ENCODE data around the gene C2CD2. TPM values are rescaled to one million over a fixed set of nuclear protein-coding genes. Genes with fewer than 3 reads are reported as not detected.

The C2CD2 gene
- total RNA-seq, 2 experiments from 2014 or later = 8.2 to 8.8 TPM

GRCh38 chr21:41962425-41962966 lies 8.7 kb upstream of the C2CD2 start:
- DNase-seq = no peak
- Mint-ChIP-seq H3K36me3 (ENCODE audit: low read depth) (no peaks in the 10 kb centered on the region), H3K27ac (no peak overlapping the region), H3K9me3 (no peaks in the 10 kb centered on the region), H3K4me3 (no peak overlapping the region), H3K27me3 (peaks cover 10% of the 10 kb centered on the region), H3K4me1 (ENCODE audit: low read depth) (no peaks in the 10 kb centered on the region)
- Histone ChIP-seq H3K9me3 (ENCODE audit: control insufficient read depth in 1 of 2, insufficient read depth in 1 of 2, low read length in 2 of 2) (no peaks in the 10 kb centered on the region), H3K27me3 (ENCODE audit: control insufficient read depth in 1 of 2, insufficient read depth in 2 of 2, low read length in 2 of 2) (peaks cover 2 to 11% of the 10 kb centered on the region in 2 experiments), H3K27ac (ENCODE audit: low read depth in 1 of 2, low read length in 2 of 2) (no peak overlapping the region), H3K36me3 (ENCODE audit: insufficient read depth, low read length) (no peaks in the 10 kb centered on the region), H3K4me3 (ENCODE audit: low read length) (no peak overlapping the region), H3K4me1 (ENCODE audit: insufficient read depth, low read length) (peaks cover 4% of the 10 kb centered on the region)
- no peak for TF ChIP-seq CTCF (IDR thresholded peaks at IDR 0.05)
- POLR2A ChIA-PET = no interaction called here
- no peak for ATAC-seq (ENCODE audit: poor library complexity)
- intact Hi-C loops (cut with DNase I, micrococcal nuclease) = no loop called here
- CTCF ChIA-PET = no interaction called here

GRCh38 chr21:41961753-41962152 lies 7.9 kb upstream of the C2CD2 start:
- H3K4me1 ChIP-seq (ENCODE audit: insufficient read depth, low read length) = peaks cover 4% of the 10 kb centered on the region
- H3K27me3 ChIP-seq (ENCODE audit: control insufficient read depth in 1 of 2, insufficient read depth in 2 of 2, low read length in 2 of 2) = peaks cover 2 to 11% of the 10 kb centered on the region in 2 experiments
- no peak for TF ChIP-seq CTCF (IDR thresholded peaks at IDR 0.05)
- H3K9me3 Mint-ChIP-seq = no peaks in the 10 kb centered on the region
- H3K4me1 Mint-ChIP-seq (ENCODE audit: low read depth) = peaks cover 5% of the 10 kb centered on the region
- H3K4me3 ChIP-seq (ENCODE audit: low read length) = no peak overlapping the region
- H3K36me3 Mint-ChIP-seq (ENCODE audit: low read depth) = no peaks in the 10 kb centered on the region
- ATAC-seq (ENCODE audit: poor library complexity) (no peak), DNase-seq (peak in 1 of 14 experiments; percentile 11)
- no peak overlapping the region for H3K4me3 Mint-ChIP-seq
- no peaks in the 10 kb centered on the region for H3K36me3 ChIP-seq (ENCODE audit: insufficient read depth, low read length)
- H3K27me3 Mint-ChIP-seq = peaks cover 10% of the 10 kb centered on the region
- intact Hi-C loops (cut with DNase I, micrococcal nuclease) = no loop called here
- CTCF ChIA-PET = no interaction called here
- no peaks in the 10 kb centered on the region for H3K9me3 ChIP-seq (ENCODE audit: control insufficient read depth in 1 of 2, insufficient read depth in 1 of 2, low read length in 2 of 2)
- POLR2A ChIA-PET = no interaction called here
- H3K27ac ChIP-seq (ENCODE audit: low read depth in 1 of 2, low read length in 2 of 2) = no peak overlapping the region
- no peak overlapping the region for H3K27ac Mint-ChIP-seq

- CTCF ChIA-PET = no interaction called here
- Histone ChIP-seq H3K36me3 (ENCODE audit: insufficient read depth, low read length) (no peaks in the 10 kb centered on the region), H3K4me1 (ENCODE audit: insufficient read depth, low read length) (peaks cover 4% of the 10 kb centered on the region), H3K27ac (ENCODE audit: low read depth in 1 of 2, low read length in 2 of 2) (no peak overlapping the region), H3K27me3 (ENCODE audit: control insufficient read depth in 1 of 2, insufficient read depth in 2 of 2, low read length in 2 of 2) (peaks cover 2 to 11% of the 10 kb centered on the region in 2 experiments), H3K9me3 (ENCODE audit: control insufficient read depth in 1 of 2, insufficient read depth in 1 of 2, low read length in 2 of 2) (no peaks in the 10 kb centered on the region), H3K4me3 (ENCODE audit: low read length) (no peak overlapping the region)
- Mint-ChIP-seq H3K27me3 (peaks cover 10% of the 10 kb centered on the region), H3K36me3 (ENCODE audit: low read depth) (no peaks in the 10 kb centered on the region), H3K27ac (no peak overlapping the region), H3K4me3 (no peak overlapping the region), H3K4me1 (ENCODE audit: low read depth) (peaks cover 6% of the 10 kb centered on the region), H3K9me3 (no peaks in the 10 kb centered on the region)
- POLR2A ChIA-PET = no interaction called here
- intact Hi-C loops (cut with DNase I, micrococcal nuclease) = no loop called here
- no peak for TF ChIP-seq CTCF (IDR thresholded peaks at IDR 0.05)
- no peak for ATAC-seq (ENCODE audit: poor library complexity)
- no peak for DNase-seq
Measured at GRCh38 chr21:41961282-41961701, 7.5 kb upstream of the C2CD2 start.
